A673 (cell line): Measurements from ENCODE around the gene RNF215. TPM values are rescaled to one million over a fixed set of nuclear protein-coding genes. Genes with fewer than 3 reads are reported as not detected.

Experiments used
- BruUV-seq: library from RNA; stranded (reverse); fragments of 400-500 nt; replicated peaks from 2 replicates; lab custom pipeline; 2021; lab: Mats Ljungman, UMichigan
- CTCF ChIA-PET: fragments of 300-600 bp; sonication (Branson Sonifier 250); formaldehyde crosslinking; loops from one replicate; lab custom pipeline; 2022; ENCODE audit warnings: antibody characterized with exemption; lab: Charles Lee
- POLR2A ChIA-PET: fragments of 300-600 bp; sonication (Branson Sonifier 250); formaldehyde crosslinking; loops from one replicate; lab custom pipeline; 2022; ENCODE audit warnings: antibody characterized with exemption; ENCODE audit not compliant: low non-redundant PET; lab: Charles Lee
- DNase-seq: peaks from one replicate; pipeline ENCODE4 v3.0.0-alpha.2; 2015; ENCODE audit warnings: low spot score
- H3K27ac ChIP-seq: fragments of 200-600 bp; sonication (generic); 2 replicates; pipeline ENCODE4 v1.5.1; 2016; ENCODE audit warnings: mixed run types, low read depth, mild to moderate bottlenecking, mixed read lengths, antibody characterized with exemption, low read length; ENCODE audit not compliant: poor library complexity, severe bottlenecking
- H3K27me3 ChIP-seq: fragments of 200-600 bp; sonication (generic); replicated peaks from 2 replicates; pipeline ENCODE4 v1.6.1; 2017; ENCODE audit warnings: mixed run types, low read depth, mild to moderate bottlenecking, mixed read lengths, antibody characterized with exemption, low read length; ENCODE audit not compliant: insufficient read depth, poor library complexity
- H3K36me3 ChIP-seq: fragments of 200-600 bp; sonication (generic); 2 replicates; pipeline ENCODE4 v1.6.1; 2016; ENCODE audit warnings: mixed run types, mild to moderate bottlenecking, mixed read lengths, antibody characterized with exemption, low read length; ENCODE audit not compliant: insufficient read depth, poor library complexity, severe bottlenecking
- H3K4me1 ChIP-seq: fragments of 200-600 bp; sonication (generic); 2 replicates; pipeline ENCODE4 v1.6.1; 2017; ENCODE audit warnings: mixed run types, mild to moderate bottlenecking, mixed read lengths, antibody characterized with exemption, low read length; ENCODE audit not compliant: insufficient read depth, poor library complexity, severe bottlenecking
- H3K4me3 ChIP-seq: fragments of 200-600 bp; sonication (generic); 2 replicates; pipeline ENCODE4 v1.5.1; 2016; ENCODE audit warnings: low read depth, mixed run types, mild to moderate bottlenecking, mixed read lengths, low read length; ENCODE audit not compliant: poor library complexity, severe bottlenecking
- H3K9me3 ChIP-seq: fragments of 200-600 bp; sonication (generic); 2 replicates; pipeline ENCODE4 v1.6.1; 2016; ENCODE audit warnings: mixed run types, low read depth, mild to moderate bottlenecking, mixed read lengths, antibody characterized with exemption, low read length; ENCODE audit not compliant: poor library complexity, severe bottlenecking
- CTCF ChIP-seq: fragments of 300-800, 200-600 bp; sonication (generic); conservative IDR thresholded peaks from 2 replicates; pipeline ENCODE4 v1.5.1; 2017; ENCODE audit warnings: low read depth, mild to moderate bottlenecking, antibody characterized with exemption, low read length, moderate library complexity, mixed read lengths
- EZH2 ChIP-seq: fragments of 200-600 bp; sonication (generic); IDR thresholded peaks from 2 replicates; pipeline ENCODE4 v1.6.1; 2017; ENCODE audit warnings: borderline replicate concordance, low read depth, mild to moderate bottlenecking, mixed read lengths, antibody characterized with exemption, low read length; ENCODE audit not compliant: poor library complexity, severe bottlenecking
- intact Hi-C: fragments of 100-400 bp; cut with micrococcal nuclease; formaldehyde crosslinking; loops from one replicate; pipeline ENCODE4 v1.10.0; 2022; ENCODE audit not compliant: unreplicated experiment
- total RNA-seq: library from RNA; stranded (reverse); gene quantifications from 2 replicates; pipeline ENCODE4 v1.2.3, GENCODE V29; 2021

The RNF215 gene
- total RNA-seq, 1 experiment from 2014 or later: 18.9 TPM

GRCh38 chr22:30429887-30430286, 42.7 kb upstream of the RNF215 start:
- Histone ChIP-seq H3K36me3 (peaks cover 20% of the 10 kb centered on the region), H3K4me3 (no peak overlapping the region), H3K27ac (peak overlapping the region; percentile 67), H3K9me3 (no peaks in the 10 kb centered on the region), H3K27me3 (no peaks in the 10 kb centered on the region), H3K4me1 (peaks cover 27% of the 10 kb centered on the region)
- intact Hi-C loops: no loop called here
- no TSS peak for BruUV-seq
- DNase-seq: no peak
- TF ChIP-seq EZH2: no peak
- TF ChIP-seq CTCF: no peak
- ChIA-PET CTCF (no interaction called here), POLR2A (no interaction called here)

- CTCF ChIA-PET: no interaction called here
Measured at GRCh38 chr22:30427871-30428270, 40.7 kb upstream of the RNF215 start.

GRCh38 chr22:30426388-30427353, 39.5 kb upstream of the RNF215 start:
- no peaks in the 10 kb centered on the region for H3K27me3 ChIP-seq
- no TSS peak for BruUV-seq
- peak overlapping the region; percentile 77 for H3K4me3 ChIP-seq
- H3K27ac ChIP-seq: peak overlapping the region; percentile 94
- intact Hi-C loops: no loop called here
- H3K36me3 ChIP-seq: peaks cover 20% of the 10 kb centered on the region
- peak; percentile 96 for DNase-seq
- peaks cover 36% of the 10 kb centered on the region for H3K4me1 ChIP-seq
- no peaks in the 10 kb centered on the region for H3K9me3 ChIP-seq
- CTCF ChIA-PET: interaction anchor here (0.8 to 1.5 kb wide), 2 partner anchors 13 to 14 kb away, joined by 3 to 5 read pairs; no protein-coding TSS in a partner anchor
- TF ChIP-seq EZH2 (no peak), CTCF (peak; percentile 91)
- POLR2A ChIA-PET: no interaction called here

More at GRCh38 chr22:30427871-30428270, 40.7 kb upstream of the RNF215 start:
- H3K9me3 ChIP-seq: no peaks in the 10 kb centered on the region
- TF ChIP-seq CTCF (no peak), EZH2 (no peak)
- POLR2A ChIA-PET: no interaction called here
- BruUV-seq: no TSS peak
- H3K4me3 ChIP-seq: peak overlapping the region; percentile 77
- peak overlapping the region; percentile 94 for H3K27ac ChIP-seq
- H3K4me1 ChIP-seq: peaks cover 25% of the 10 kb centered on the region
- no peak for DNase-seq
- H3K36me3 ChIP-seq: peaks cover 20% of the 10 kb centered on the region
- intact Hi-C loops: no loop called here
- no peaks in the 10 kb centered on the region for H3K27me3 ChIP-seq
